Mesothelial cell of epicardium (in vitro differentiated cells): Measurements from ENCODE around the gene HTR3B. TPM values are rescaled to one million over a fixed set of nuclear protein-coding genes. Genes with fewer than 3 reads are reported as not detected.

Experiments used
- DNase-seq, 2 experiments: peaks; one replicate each; pipeline ENCODE4 v3.0.0; 2021; ENCODE audit warnings: low spot score in 2 of 2; ENCODE audit not compliant: unreplicated experiment in 2 of 2
- H3K27ac Mint-ChIP-seq: 2 replicates; pipeline ENCODE4 v1.8.0; 2021; ENCODE audit warnings: mixed read lengths
- H3K27me3 Mint-ChIP-seq: 2 replicates; pipeline ENCODE4 v1.8.0; 2021; ENCODE audit warnings: low read depth, mixed read lengths
- H3K36me3 Mint-ChIP-seq: 2 replicates; pipeline ENCODE4 v1.8.0; 2021; ENCODE audit warnings: mixed read lengths
- H3K4me1 Mint-ChIP-seq: 2 replicates; pipeline ENCODE4 v1.8.0; 2021; ENCODE audit warnings: mixed read lengths
- H3K4me3 Mint-ChIP-seq: 2 replicates; pipeline ENCODE4 v1.8.0; 2021; ENCODE audit warnings: mild to moderate bottlenecking, moderate library complexity, mixed read lengths
- H3K9me3 Mint-ChIP-seq: 2 replicates; pipeline ENCODE4 v1.8.0; 2021; ENCODE audit warnings: mixed read lengths
- total RNA-seq: library from RNA; stranded (reverse); gene quantifications from 3 replicates; pipeline ENCODE4 v1.2.1, GENCODE V29; 2021
- TF ChIP-seq, protein P1 (sequence below): fragments of 200-600 bp; sonication (generic); IDR thresholded peaks from one replicate; pipeline ENCODE4 v1.5.0; 2021; ENCODE audit warnings: antibody characterized with exemption; ENCODE audit not compliant: unreplicated experiment

The HTR3B gene
- total RNA-seq, 1 donor from 2014 or later = not detected

DNA sequence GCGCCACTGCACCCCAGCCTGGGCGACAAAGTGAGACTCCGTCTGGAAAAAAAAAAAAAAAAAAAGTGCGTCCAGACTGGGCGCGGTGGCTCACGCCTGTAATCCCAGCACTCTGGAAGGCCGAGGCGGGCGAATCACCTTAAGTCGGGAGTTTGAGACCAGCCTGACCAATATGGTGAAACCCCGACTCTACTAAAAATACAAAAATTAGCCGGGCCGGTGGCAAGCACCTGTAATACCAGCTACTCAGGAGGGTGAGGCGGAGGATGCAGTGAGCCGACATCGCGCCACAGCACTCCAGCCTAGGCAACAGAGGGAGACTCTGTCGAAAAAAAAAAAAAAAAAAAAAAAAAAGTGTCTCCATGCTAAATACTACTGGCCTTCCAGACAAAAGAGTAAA is 30.5 kb upstream of the HTR3B start:
- DNase-seq = no peak
- Mint-ChIP-seq H3K27ac (peak overlapping the region; percentile 18), H3K9me3 (no peaks in the 10 kb centered on the region), H3K27me3 (no peaks in the 10 kb centered on the region), H3K36me3 (no peaks in the 10 kb centered on the region), H3K4me3 (peak overlapping the region; percentile 73), H3K4me1 (peaks cover 46% of the 10 kb centered on the region)
- TF ChIP-seq, protein P1, sequence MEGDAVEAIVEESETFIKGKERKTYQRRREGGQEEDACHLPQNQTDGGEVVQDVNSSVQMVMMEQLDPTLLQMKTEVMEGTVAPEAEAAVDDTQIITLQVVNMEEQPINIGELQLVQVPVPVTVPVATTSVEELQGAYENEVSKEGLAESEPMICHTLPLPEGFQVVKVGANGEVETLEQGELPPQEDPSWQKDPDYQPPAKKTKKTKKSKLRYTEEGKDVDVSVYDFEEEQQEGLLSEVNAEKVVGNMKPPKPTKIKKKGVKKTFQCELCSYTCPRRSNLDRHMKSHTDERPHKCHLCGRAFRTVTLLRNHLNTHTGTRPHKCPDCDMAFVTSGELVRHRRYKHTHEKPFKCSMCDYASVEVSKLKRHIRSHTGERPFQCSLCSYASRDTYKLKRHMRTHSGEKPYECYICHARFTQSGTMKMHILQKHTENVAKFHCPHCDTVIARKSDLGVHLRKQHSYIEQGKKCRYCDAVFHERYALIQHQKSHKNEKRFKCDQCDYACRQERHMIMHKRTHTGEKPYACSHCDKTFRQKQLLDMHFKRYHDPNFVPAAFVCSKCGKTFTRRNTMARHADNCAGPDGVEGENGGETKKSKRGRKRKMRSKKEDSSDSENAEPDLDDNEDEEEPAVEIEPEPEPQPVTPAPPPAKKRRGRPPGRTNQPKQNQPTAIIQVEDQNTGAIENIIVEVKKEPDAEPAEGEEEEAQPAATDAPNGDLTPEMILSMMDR = no peak

DNA sequence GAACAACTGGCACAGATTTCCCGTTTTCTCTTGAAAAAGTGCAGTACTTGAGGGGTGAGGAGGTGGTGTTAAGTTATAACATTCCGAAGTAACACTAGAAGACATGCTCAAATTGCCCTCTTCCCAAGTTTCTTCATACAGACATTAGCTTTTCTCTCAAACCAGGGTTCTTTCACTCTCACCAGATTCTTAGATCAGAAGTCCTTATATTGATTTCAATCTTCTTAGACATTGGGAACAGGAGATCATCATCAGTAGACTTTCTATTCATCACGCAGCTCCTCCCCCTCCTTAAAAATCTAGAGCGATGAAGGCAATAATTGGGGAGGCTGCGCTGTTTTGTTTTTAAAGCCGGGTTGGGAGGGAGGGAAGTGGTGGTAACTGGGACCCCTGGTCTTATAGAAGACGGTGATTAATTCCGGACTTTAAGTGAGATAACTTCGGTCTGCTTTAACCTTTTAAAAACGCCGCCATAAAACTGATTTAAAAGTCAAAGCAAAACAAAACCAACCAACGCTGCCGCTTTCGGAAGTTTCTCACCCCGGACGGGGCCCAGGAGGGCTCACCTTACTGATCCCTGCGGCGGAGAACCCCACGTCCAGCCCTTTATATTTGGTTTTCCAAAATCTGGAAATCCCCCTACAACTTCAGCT is 29.9 kb upstream of the HTR3B start:
- Mint-ChIP-seq H3K4me3 (peak overlapping the region; percentile 73), H3K27me3 (no peaks in the 10 kb centered on the region), H3K9me3 (no peaks in the 10 kb centered on the region), H3K27ac (peak overlapping the region; percentile 64), H3K4me1 (peaks cover 46% of the 10 kb centered on the region), H3K36me3 (no peaks in the 10 kb centered on the region)
- no peak for DNase-seq
- TF ChIP-seq, protein P1 = no peak

DNA sequence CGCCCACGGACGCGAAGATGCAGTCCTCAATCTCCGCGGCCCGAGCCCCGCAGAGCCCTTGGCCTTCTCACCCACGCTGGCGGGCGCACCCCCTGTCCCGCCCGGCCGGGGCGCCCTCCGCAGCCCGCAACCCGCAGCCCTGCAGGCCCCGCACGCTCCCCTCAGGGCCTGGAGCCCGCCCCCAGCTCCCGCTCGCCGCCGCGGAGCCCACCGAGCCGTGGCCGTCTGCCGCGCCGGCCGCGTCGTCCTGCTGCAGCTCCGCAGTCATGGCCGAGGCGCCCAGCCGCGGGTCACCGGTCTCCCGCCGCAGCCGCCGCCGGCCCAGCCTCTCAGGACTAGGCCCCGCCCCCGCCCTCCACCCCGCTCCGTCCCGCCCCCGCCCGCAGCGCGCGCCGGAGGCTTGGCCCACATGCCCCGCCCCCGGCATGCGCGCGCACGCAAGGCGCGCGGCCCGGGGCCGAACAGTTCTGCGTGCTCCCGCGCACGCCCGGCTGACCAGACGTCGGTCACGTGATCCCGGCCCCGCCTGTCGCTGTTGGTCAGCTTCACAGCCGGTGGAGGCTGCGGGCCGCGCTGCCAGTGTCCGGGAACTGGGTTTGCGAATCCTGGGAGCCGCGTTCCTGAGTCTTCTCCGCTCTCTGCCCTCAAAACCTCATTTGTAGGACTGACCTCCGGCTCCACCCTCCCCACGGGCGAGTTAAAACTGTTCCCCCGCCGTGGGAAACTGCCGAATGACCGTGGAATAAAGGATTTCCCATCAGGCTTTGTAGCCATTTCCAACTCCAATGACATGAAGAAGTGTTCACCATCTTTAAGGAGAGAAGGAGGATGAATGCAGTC is 29.1 kb upstream of the HTR3B start, which contains the start of gene USP28:
TSS of gene USP28 (minus strand) at position 339 of the 840 bp plus-strand sequence. CDS start at position 268, 71 bp downstream.
- peak; percentile 93 to 97 for DNase-seq
- Mint-ChIP-seq H3K36me3 (no peaks in the 10 kb centered on the region), H3K27ac (peak within 1 kb of the TSS; percentile 98), H3K27me3 (no peaks in the 10 kb centered on the region), H3K9me3 (peaks cover 3% of the 10 kb centered on the region), H3K4me1 (peaks cover 46% of the 10 kb centered on the region), H3K4me3 (peak within 1 kb of the TSS; percentile 89)
- TF ChIP-seq, protein P1 = no peak

DNA sequence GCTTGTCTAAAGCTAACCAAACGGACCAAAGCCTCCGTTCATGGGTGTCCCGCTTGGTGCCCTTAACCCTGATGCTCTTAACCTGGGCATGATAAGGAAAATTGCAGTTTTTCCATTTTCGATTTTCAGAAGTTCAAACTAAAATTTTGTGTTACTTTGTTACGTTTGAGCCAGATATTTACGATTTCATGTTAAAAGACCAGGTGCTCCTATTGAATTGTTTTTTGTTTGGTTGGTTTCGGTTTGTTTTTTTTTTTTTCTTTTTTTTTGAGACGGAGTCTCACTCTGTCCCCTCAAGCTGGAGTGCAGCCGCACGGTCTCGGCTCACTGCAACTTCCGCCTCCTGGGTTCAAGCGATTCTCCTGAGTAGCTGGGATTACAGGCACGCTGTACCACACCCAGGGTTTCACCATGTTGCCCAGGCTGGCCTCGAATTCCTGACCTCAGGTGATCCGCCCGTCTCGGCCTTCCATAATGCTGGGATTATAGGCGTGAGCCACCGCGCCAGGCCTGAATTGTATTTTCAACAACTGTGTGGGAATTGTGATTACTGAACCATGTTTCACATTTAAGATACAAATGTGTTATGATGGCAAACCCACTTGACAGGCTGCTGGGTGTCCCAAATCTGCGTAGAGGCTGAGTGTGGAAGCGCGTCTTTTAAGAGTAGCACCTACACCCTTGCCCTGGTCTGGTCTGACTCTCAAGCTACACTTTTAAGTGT is 28.4 kb upstream of the HTR3B start:
- H3K4me1 Mint-ChIP-seq = peaks cover 39% of the 10 kb centered on the region
- peaks cover 4% of the 10 kb centered on the region for H3K9me3 Mint-ChIP-seq
- peak overlapping the region; percentile 98 for H3K27ac Mint-ChIP-seq
- H3K4me3 Mint-ChIP-seq = peak overlapping the region; percentile 89
- H3K36me3 Mint-ChIP-seq = no peaks in the 10 kb centered on the region
- DNase-seq = no peak
- TF ChIP-seq, protein P1 = no peak
- H3K27me3 Mint-ChIP-seq = no peaks in the 10 kb centered on the region

DNA sequence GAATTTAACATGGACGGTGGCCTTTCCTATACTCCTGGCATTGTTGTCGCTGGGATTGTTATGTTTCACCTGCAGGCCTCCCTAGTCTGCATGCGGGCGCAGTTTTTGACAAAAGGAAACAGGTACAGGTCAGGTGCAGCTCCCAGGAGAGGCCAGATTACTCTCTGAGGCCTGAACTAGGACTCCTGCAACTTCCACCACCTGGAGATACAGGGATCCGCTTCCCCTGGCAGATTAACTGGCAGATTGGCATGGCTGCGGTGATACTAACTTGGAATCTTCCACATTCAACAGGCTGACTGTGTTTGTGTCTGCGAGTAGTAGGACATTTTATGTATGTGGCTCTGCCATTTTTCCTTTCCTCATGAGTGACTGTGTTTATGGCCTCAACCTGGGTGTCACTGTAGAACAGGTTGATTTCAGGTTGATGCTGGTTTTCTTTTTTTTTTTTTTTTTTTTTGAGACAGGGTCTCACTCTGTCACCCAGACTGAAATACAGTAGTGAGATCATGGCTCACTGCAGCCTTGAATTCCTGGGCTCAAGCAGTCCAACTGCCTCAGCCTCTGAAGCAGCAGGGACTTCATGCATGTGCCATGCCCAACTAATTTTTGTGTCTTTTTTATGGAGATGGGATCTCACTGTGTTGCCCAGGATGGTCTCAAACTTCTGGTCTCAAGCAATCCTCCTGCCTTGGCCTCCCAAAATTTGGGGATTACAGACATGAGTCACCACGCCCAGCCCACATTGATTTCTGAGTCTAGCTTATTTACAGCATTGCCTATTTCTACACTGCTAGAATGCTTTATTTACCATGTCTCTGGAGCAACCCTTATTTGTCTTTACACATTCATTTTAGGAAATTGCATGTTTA is 27.6 kb upstream of the HTR3B start:
- TF ChIP-seq, protein P1 = no peak
- H3K4me1 Mint-ChIP-seq = peaks cover 32% of the 10 kb centered on the region
- H3K9me3 Mint-ChIP-seq = peaks cover 4% of the 10 kb centered on the region
- peak overlapping the region; percentile 89 for H3K4me3 Mint-ChIP-seq
- no peaks in the 10 kb centered on the region for H3K36me3 Mint-ChIP-seq
- no peaks in the 10 kb centered on the region for H3K27me3 Mint-ChIP-seq
- no peak overlapping the region for H3K27ac Mint-ChIP-seq
- DNase-seq = no peak
